ENCODE data around the gene FLRT1. TPM values are rescaled to one million over a fixed set of nuclear protein-coding genes. Genes with fewer than 3 reads are reported as not detected.

Gene FLRT1
- total RNA-seq, 1 donor from 2014 or later, result 0.54 TPM

DNA sequence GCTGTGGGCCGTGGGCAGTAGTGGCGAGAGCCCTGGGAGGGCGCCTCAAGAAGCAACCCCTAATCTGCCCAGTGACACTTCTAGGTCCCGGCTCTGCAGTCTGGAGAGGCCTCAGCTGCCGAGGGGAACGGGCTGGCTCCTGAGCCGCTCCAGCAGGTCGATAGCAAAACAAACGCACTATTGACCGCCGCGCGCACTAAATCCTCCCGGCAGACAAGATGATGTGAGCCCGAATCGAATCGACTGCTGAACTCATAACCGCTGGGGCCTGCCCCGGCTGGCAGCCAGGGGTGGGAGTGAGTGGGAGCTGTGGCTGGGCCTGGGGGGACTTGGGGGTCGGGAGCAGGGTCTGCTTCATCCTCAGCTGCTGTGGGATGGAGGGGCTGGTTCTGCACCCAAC, 36.1 kb downstream of the FLRT1 start:
- Mint-ChIP-seq H3K4me3 (ENCODE audit: unreplicated experiment) (no peak overlapping the region), H3K27me3 (ENCODE audit: unreplicated experiment) (no peaks in the 10 kb centered on the region), H3K27ac (ENCODE audit: unreplicated experiment) (no peak overlapping the region), H3K36me3 (ENCODE audit: unreplicated experiment) (no peaks in the 10 kb centered on the region), H3K9me3 (ENCODE audit: unreplicated experiment) (no peaks in the 10 kb centered on the region), H3K4me1 (ENCODE audit: unreplicated experiment) (no peaks in the 10 kb centered on the region)
- DNase-seq (ENCODE audit: extremely low spot score, unreplicated experiment), result no peak
- TF ChIP-seq, protein P1, sequence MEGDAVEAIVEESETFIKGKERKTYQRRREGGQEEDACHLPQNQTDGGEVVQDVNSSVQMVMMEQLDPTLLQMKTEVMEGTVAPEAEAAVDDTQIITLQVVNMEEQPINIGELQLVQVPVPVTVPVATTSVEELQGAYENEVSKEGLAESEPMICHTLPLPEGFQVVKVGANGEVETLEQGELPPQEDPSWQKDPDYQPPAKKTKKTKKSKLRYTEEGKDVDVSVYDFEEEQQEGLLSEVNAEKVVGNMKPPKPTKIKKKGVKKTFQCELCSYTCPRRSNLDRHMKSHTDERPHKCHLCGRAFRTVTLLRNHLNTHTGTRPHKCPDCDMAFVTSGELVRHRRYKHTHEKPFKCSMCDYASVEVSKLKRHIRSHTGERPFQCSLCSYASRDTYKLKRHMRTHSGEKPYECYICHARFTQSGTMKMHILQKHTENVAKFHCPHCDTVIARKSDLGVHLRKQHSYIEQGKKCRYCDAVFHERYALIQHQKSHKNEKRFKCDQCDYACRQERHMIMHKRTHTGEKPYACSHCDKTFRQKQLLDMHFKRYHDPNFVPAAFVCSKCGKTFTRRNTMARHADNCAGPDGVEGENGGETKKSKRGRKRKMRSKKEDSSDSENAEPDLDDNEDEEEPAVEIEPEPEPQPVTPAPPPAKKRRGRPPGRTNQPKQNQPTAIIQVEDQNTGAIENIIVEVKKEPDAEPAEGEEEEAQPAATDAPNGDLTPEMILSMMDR (IDR thresholded peaks at IDR 0.05), result no peak

DNA sequence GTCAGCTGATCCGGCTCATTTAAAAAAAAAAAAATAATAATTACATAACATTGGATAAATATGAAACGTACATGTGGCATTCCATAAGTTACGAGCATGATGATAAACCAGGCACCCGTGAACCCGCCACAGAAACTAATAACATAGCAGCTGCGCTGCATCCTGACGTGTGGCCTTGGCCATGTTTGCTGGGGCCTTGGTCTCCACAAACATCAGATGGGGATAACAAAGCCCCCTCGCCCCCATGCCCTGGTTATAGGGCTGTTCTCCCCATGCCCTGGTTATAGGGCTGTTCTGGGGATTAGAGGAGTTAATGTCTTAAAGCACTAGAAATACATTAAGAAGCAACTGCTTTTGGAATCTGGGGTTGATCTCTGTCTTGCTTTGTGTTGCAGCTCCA, 36.7 kb downstream of the FLRT1 start:
- H3K4me1 Mint-ChIP-seq (ENCODE audit: unreplicated experiment), result no peaks in the 10 kb centered on the region
- DNase-seq (ENCODE audit: extremely low spot score, unreplicated experiment), result no peak
- no peak overlapping the region for H3K27ac Mint-ChIP-seq (ENCODE audit: unreplicated experiment)
- TF ChIP-seq, protein P1 (IDR thresholded peaks at IDR 0.05), result no peak
- no peaks in the 10 kb centered on the region for H3K27me3 Mint-ChIP-seq (ENCODE audit: unreplicated experiment)
- no peaks in the 10 kb centered on the region for H3K36me3 Mint-ChIP-seq (ENCODE audit: unreplicated experiment)
- H3K4me3 Mint-ChIP-seq (ENCODE audit: unreplicated experiment), result no peak overlapping the region
- no peaks in the 10 kb centered on the region for H3K9me3 Mint-ChIP-seq (ENCODE audit: unreplicated experiment)

DNA sequence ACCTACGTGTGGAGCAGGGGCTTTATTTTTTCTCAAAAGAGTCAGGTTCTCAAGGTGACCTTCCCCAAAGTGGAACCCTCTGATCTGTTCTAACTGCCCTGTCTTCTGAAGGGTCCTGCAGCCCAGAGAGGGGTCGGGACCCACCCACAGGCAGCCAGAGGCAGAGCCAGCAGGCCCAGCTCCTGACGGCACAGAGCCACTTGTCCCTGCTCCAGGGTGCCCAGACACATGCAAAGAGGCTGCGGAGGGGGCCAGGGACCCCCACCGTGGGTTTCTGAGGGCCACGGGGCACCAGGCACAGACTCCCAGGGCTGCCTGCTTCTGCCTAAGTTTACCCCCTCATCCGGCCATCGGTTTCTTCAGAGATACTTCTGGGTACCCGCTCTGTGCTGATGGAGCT, 37.1 kb downstream of the FLRT1 start:
- DNase-seq (ENCODE audit: extremely low spot score, unreplicated experiment), result no peak
- no peaks in the 10 kb centered on the region for H3K9me3 Mint-ChIP-seq (ENCODE audit: unreplicated experiment)
- no peak overlapping the region for H3K4me3 Mint-ChIP-seq (ENCODE audit: unreplicated experiment)
- no peaks in the 10 kb centered on the region for H3K36me3 Mint-ChIP-seq (ENCODE audit: unreplicated experiment)
- no peak overlapping the region for H3K27ac Mint-ChIP-seq (ENCODE audit: unreplicated experiment)
- H3K27me3 Mint-ChIP-seq (ENCODE audit: unreplicated experiment), result no peaks in the 10 kb centered on the region
- TF ChIP-seq, protein P1 (IDR thresholded peaks at IDR 0.05), result no peak
- H3K4me1 Mint-ChIP-seq (ENCODE audit: unreplicated experiment), result no peaks in the 10 kb centered on the region

DNA sequence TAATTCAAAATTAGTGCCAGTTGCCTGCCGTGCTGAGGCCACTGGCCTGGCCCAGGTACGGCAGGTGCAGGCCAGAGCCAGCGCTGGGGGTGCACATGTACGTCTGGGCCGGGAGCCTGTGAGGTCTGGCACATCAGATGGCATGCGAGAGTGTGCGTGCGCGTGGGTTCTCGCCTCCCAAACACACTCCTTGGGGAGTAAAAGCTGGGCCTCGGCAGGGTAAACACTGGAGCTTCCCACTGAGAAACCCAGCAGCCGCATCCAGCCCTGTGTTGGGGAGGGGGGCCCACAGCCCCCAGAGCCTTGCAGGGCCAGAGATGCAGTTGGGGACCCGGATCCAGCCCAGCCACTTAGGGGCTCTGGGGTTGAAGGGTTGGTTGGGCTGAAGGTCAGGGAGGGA, 37.8 kb downstream of the FLRT1 start:
- Mint-ChIP-seq H3K27me3 (ENCODE audit: unreplicated experiment) (no peaks in the 10 kb centered on the region), H3K36me3 (ENCODE audit: unreplicated experiment) (no peaks in the 10 kb centered on the region), H3K9me3 (ENCODE audit: unreplicated experiment) (no peaks in the 10 kb centered on the region), H3K27ac (ENCODE audit: unreplicated experiment) (no peak overlapping the region), H3K4me1 (ENCODE audit: unreplicated experiment) (no peaks in the 10 kb centered on the region), H3K4me3 (ENCODE audit: unreplicated experiment) (no peak overlapping the region)
- no peak for DNase-seq (ENCODE audit: extremely low spot score, unreplicated experiment)
- TF ChIP-seq, protein P1 (IDR thresholded peaks at IDR 0.05), result no peak

DNA sequence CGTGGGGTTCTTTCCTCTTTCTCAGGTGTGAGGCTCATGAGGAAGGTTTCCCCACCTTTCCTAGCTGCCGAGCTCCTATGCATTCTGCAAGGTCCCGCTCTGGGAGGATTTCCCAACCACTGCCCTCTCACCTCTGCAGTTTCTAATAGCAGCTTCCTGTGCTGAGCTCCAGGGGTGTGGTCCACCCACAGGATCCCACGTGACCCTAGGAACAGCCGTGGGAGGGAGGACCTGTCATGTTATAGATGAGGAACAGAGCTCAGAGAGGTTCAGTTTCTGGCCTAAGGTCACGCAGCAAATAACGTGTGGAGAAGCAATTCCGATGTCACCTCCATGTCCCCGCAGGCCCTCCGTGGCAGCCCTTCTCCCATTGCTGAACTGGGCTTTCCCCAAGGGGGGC, 38.5 kb downstream of the FLRT1 start:
- Mint-ChIP-seq H3K27ac (ENCODE audit: unreplicated experiment) (no peak overlapping the region), H3K36me3 (ENCODE audit: unreplicated experiment) (no peaks in the 10 kb centered on the region), H3K4me1 (ENCODE audit: unreplicated experiment) (no peaks in the 10 kb centered on the region), H3K4me3 (ENCODE audit: unreplicated experiment) (no peak overlapping the region), H3K9me3 (ENCODE audit: unreplicated experiment) (no peaks in the 10 kb centered on the region), H3K27me3 (ENCODE audit: unreplicated experiment) (no peaks in the 10 kb centered on the region)
- TF ChIP-seq, protein P1 (IDR thresholded peaks at IDR 0.05), result no peak
- no peak for DNase-seq (ENCODE audit: extremely low spot score, unreplicated experiment)

Data from osteocyte (in vitro differentiated cells).